Breast epithelium (tissue), 3 donors: ENCODE results near the gene SCN5A.

ENCODE experiments used
- CTCF ChIP-seq, 3 donors: fragments of 450-650 bp; IDR thresholded peaks; one replicate each; pipeline ENCODE4 v1.5.1; 2016 to 2017; ENCODE audit warnings: antibody characterized with exemption in 3 of 3, mild to moderate bottlenecking in 3 of 3, moderate library complexity in 3 of 3
- POLR2A ChIP-seq: fragments of 450-650 bp; IDR thresholded peaks from one replicate; pipeline ENCODE4 v1.6.1; 2016; ENCODE audit warnings: antibody characterized with exemption, mild to moderate bottlenecking, moderate library complexity
- POLR2AphosphoS5 ChIP-seq, 3 donors: sonication (generic); formaldehyde crosslinking; IDR thresholded peaks; one replicate each; pipeline ENCODE4 v1.6.1; 2017; ENCODE audit warnings: antibody characterized with exemption in 3 of 3

GRCh38 chr3:38689774-38690173 is 40.3 kb upstream of the SCN5A start:
- TF ChIP-seq CTCF (IDR thresholded peaks at IDR 0.05) (no peak), POLR2AphosphoS5 (IDR thresholded peaks at IDR 0.05) (no peak), POLR2A (no peak)
